ENCODE data around the gene ZNF516. TPM values are rescaled to one million over a fixed set of nuclear protein-coding genes. Genes with fewer than 3 reads are reported as not detected.
A peak's percentile ranks its signal among the peaks of the same experiment; 100 is the strongest.
"Not testable (repeated sequence)": the region's sequence is repeated elsewhere in the genome, so short reads cannot be mapped to it uniquely, and the experiment has no call there.

The ZNF516 gene
- polyA plus RNA-seq, 2 of the 4 experiments (the other 2 are of a cell fraction), result 3.9 to 4.9 TPM

GRCh38 chr18:76474824-76475223 is 20.2 kb downstream of the ZNF516 start (continued):
- no peak for TF ChIP-seq HMGXB4 (CRISPR knock-in tag; IDR thresholded peaks at IDR 0.05; ENCODE audit: borderline replicate concordance)

- FAIRE-seq; H3K4me2 ChIP-seq; H3K4me3 ChIP-seq; H3K9me3 ChIP-seq; POLR2A ChIA-PET; DNase-seq (ENCODE audit: low read depth in 1 of 2, low spot score in 1 of 2); ATAC-seq: not testable (repeated sequence)
- Histone ChIP-seq H3K27ac (0 out of 6 replicates have a peak overlapping the region, but pooled peaks of 1 of the 2 experiments have one; percentile 8), H3K4me1 (peaks cover 37% of the 10 kb centered on the region)
- CTCF ChIA-PET, result interaction anchor here (0.6 to 2.2 kb wide), 3 partner anchors 31 to 235 kb away, joined by 4 to 6 read pairs (median 4); no protein-coding TSS in a partner anchor
- WGBS (ENCODE audit: missing lambda C conversion rate), result 99% methylated on average over 9 of the region's 9 CpGs
Observed at GRCh38 chr18:76473521-76473920, 21.5 kb downstream of the ZNF516 start.

- WGBS (ENCODE audit: missing lambda C conversion rate), result 93% methylated on average over 3 of the region's 3 CpGs
- POLR2A ChIA-PET, result no interaction called here
- DNase-seq (ENCODE audit: low read depth in 1 of 2, low spot score in 1 of 2), result no peak
- Histone ChIP-seq H3K4me1 (peaks cover 31% of the 10 kb centered on the region), H3K4me3 (no peak overlapping the region), H3K4me2 (no peak overlapping the region), H3K9me3 (no peaks in the 10 kb centered on the region), H3K27ac (no peak overlapping the region)
- no peak for ATAC-seq
- FAIRE-seq, result no peak
- TF ChIP-seq BCL3 (IDR thresholded peaks at IDR 0.05), result no peak
- TF ChIP-seq CHD2 (IDR thresholded peaks at IDR 0.05; ENCODE audit: low read length, partially characterized antibody), result no peak
- TF ChIP-seq CBX8 (IDR thresholded peaks at IDR 0.05), result no peak
- no peak for TF ChIP-seq POLR2A (IDR thresholded peaks at IDR 0.05; ENCODE audit: low read length)
- TF ChIP-seq FOSL2 (IDR thresholded peaks at IDR 0.05), result no peak
- no peak for TF ChIP-seq FOSL2 (CRISPR knock-in tag; IDR thresholded peaks at IDR 0.05)
- no peak for TF ChIP-seq MAFK (IDR thresholded peaks at IDR 0.05; ENCODE audit: partially characterized antibody)
- no peak for TF ChIP-seq ZNF302 (CRISPR knock-in tag; IDR thresholded peaks at IDR 0.05)
- no peak for TF ChIP-seq ZSCAN20 (CRISPR knock-in tag; IDR thresholded peaks at IDR 0.05)
- TF ChIP-seq HOXB13 (CRISPR knock-in tag; IDR thresholded peaks at IDR 0.05; ENCODE audit: low read depth), result no peak
- TF ChIP-seq ATOH8 (CRISPR knock-in tag; IDR thresholded peaks at IDR 0.05; ENCODE audit: low read depth), result no peak
- no peak for TF ChIP-seq BHLHE40 (IDR thresholded peaks at IDR 0.05; ENCODE audit: low read depth, low read length)
- TF ChIP-seq ZC3H11A (IDR thresholded peaks at IDR 0.05), result no peak
- TF ChIP-seq HOXB5 (CRISPR knock-in tag; IDR thresholded peaks at IDR 0.05), result no peak
- no peak for TF ChIP-seq SMC3 (IDR thresholded peaks at IDR 0.05)
- no peak for TF ChIP-seq RNF2 (IDR thresholded peaks at IDR 0.05; ENCODE audit: borderline replicate concordance, low read depth)
- no peak for TF ChIP-seq EHMT2 (IDR thresholded peaks at IDR 0.05; ENCODE audit: low read depth)
- no peak for TF ChIP-seq SREBF2 (IDR thresholded peaks at IDR 0.05)
- no peak for TF ChIP-seq ELK1 (IDR thresholded peaks at IDR 0.05; ENCODE audit: low read depth, low read length)
- TF ChIP-seq USF2 (IDR thresholded peaks at IDR 0.05), result no peak
- TF ChIP-seq EHF (CRISPR knock-in tag; IDR thresholded peaks at IDR 0.05), result no peak
- CTCF ChIA-PET, result interaction anchor here (2.2 kb wide), 1 partner anchor 236 kb away, joined by 6 read pairs; no protein-coding TSS in a partner anchor
Observed at GRCh38 chr18:76472829-76473228, 22.2 kb downstream of the ZNF516 start.

All from A549 (cell line).